Bronchial epithelial cell (primary cell): ENCODE measurements around the gene THSD4. TPM values are rescaled to one million over a fixed set of nuclear protein-coding genes. Genes with fewer than 3 reads are reported as not detected.
A peak's percentile ranks its signal among the peaks of the same experiment; 100 is the strongest.
"Not testable (repeated sequence)": the region's sequence is repeated elsewhere in the genome, so short reads cannot be mapped to it uniquely, and the experiment has no call there.

Source experiments
- DNase-seq: peaks from one replicate; pipeline ENCODE4 v3.0.0-alpha.2; 2010; ENCODE audit warnings: low read depth
- FAIRE-seq: peaks from 2 replicates; lab custom pipeline; 2011; peaks lifted over from hg19 to GRCh38; lab: Jason Lieb, UNC
- H3K27me3 ChIP-seq: 2 replicates; pipeline ENCODE4 v1.5.1; 2011; ENCODE audit warnings: low read length; ENCODE audit not compliant: control insufficient read depth, insufficient read depth
- H3K36me3 ChIP-seq: 2 replicates; pipeline ENCODE4 v1.5.1; 2011; ENCODE audit warnings: low read length; ENCODE audit not compliant: control insufficient read depth, insufficient read depth
- H3K4me3 ChIP-seq: 2 replicates; pipeline ENCODE4 v1.5.1; 2011; ENCODE audit warnings: mild to moderate bottlenecking, low read depth, low read length, control low read depth
- CTCF ChIP-seq: IDR thresholded peaks from 2 replicates; pipeline ENCODE4 v1.5.1; 2011; ENCODE audit warnings: mild to moderate bottlenecking, moderate library complexity, low read length, control low read depth, inconsistent platforms; ENCODE audit not compliant: insufficient read depth, severe bottlenecking
- total RNA-seq: library from RNA; depleted of rRNA; stranded (reverse); fragments of >200 nt; gene quantifications from 2 replicates; pipeline ENCODE4 v1.2.1, GENCODE V29; 2014

The THSD4 gene
- total RNA-seq, 1 donor from 2014 or later = 14.5 TPM

- no peak for FAIRE-seq
- DNase-seq = no peak
- TF ChIP-seq CTCF = no peak
- H3K36me3 ChIP-seq = no peaks in the 10 kb centered on the region
- H3K27me3 ChIP-seq = no peaks in the 10 kb centered on the region
- no peak overlapping the region for H3K4me3 ChIP-seq
These were observed 39.4 kb downstream of the THSD4 start for GRCh38 chr15:71154607-71155200.

GRCh38 chr15:71155534-71155933 lies 40.3 kb downstream of the THSD4 start:
- FAIRE-seq (no peak), DNase-seq (no peak)
- no peak overlapping the region for H3K4me3 ChIP-seq
- no peaks in the 10 kb centered on the region for H3K27me3 ChIP-seq
- no peak for TF ChIP-seq CTCF
- no peaks in the 10 kb centered on the region for H3K36me3 ChIP-seq

- FAIRE-seq (no peak), DNase-seq (peak; percentile 71)
- no peaks in the 10 kb centered on the region for H3K27me3 ChIP-seq
- H3K4me3 ChIP-seq = no peak overlapping the region
- no peak for TF ChIP-seq CTCF
- no peaks in the 10 kb centered on the region for H3K36me3 ChIP-seq
These were observed 45.7 kb downstream of the THSD4 start for GRCh38 chr15:71160976-71161375.

- Histone ChIP-seq H3K36me3 (no peaks in the 10 kb centered on the region), H3K27me3 (no peaks in the 10 kb centered on the region), H3K4me3 (no peak overlapping the region)
- no peak for DNase-seq
- no peak for FAIRE-seq
- no peak for TF ChIP-seq CTCF
These were observed 47.0 kb downstream of the THSD4 start for GRCh38 chr15:71162309-71162708.

- not testable (repeated sequence) for H3K27me3 ChIP-seq, DNase-seq, H3K36me3 ChIP-seq, FAIRE-seq, H3K4me3 ChIP-seq
These were observed 49.3 kb downstream of the THSD4 start for GRCh38 chr15:71164606-71165005.

- Histone ChIP-seq H3K27me3 (no peaks in the 10 kb centered on the region), H3K36me3 (no peaks in the 10 kb centered on the region), H3K4me3 (no peak overlapping the region)
- FAIRE-seq (no peak), DNase-seq (no peak)
- no peak for TF ChIP-seq CTCF
These were observed 52.3 kb downstream of the THSD4 start for GRCh38 chr15:71167445-71168165.
